GM12864 (cell line): ENCODE data around the gene LAYN.

Experiments used
- DNase-seq: peaks from one replicate; pipeline ENCODE4 v3.0.0-alpha.2; 2011; ENCODE audit warnings: low read depth
- H3K4me3 ChIP-seq: 2 replicates; pipeline ENCODE4 v1.5.1; 2011; ENCODE audit warnings: mild to moderate bottlenecking, low read depth, low read length, control low read depth
- TF ChIP-seq, protein P1 (sequence below): IDR thresholded peaks from 2 replicates; pipeline ENCODE4 v1.5.1; 2011; ENCODE audit warnings: low read depth, mild to moderate bottlenecking, moderate library complexity, low read length, control low read depth, inconsistent platforms; ENCODE audit errors: missing control alignments

Gene LAYN

DNA sequence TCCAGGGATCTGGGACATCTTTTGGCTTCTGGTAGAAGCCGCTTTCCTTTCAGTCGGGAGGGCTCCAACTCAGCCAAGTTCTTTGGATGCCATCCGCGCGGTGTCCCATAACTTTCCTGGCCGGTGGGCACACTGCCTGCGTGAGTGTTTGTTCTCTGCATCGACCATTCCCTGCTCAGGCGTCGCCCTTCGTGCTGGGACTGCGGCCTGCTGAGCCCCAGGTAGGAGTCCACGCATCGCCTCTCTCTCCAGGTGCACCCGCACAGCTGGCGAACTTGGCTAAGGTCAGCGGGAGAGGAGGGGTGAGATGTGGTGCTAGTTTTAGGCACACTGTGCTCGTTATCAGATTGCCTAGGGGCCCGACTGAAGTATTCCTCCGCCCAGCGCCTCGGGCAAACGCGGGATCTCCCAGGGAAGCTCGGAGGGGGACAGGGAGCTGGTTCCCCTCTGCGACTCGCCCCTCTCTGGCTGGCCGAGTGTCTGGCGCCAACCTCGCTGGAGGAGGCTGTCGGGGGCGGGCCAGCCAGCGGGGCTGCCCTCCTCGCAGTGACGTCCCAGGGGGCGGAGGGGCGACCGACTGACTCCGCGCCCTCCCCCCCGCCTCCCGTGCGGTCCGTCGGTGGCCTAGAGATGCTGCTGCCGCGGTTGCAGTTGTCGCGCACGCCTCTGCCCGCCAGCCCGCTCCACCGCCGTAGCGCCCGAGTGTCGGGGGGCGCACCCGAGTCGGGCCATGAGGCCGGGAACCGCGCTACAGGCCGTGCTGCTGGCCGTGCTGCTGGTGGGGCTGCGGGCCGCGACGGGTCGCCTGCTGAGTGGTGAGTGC is at the start of gene LAYN:
Gene LAYN (plus strand): TSS at position 607 of the 823 bp plus-strand sequence. CDS start 124 bp downstream, at position 731.
- TF ChIP-seq, protein P1, sequence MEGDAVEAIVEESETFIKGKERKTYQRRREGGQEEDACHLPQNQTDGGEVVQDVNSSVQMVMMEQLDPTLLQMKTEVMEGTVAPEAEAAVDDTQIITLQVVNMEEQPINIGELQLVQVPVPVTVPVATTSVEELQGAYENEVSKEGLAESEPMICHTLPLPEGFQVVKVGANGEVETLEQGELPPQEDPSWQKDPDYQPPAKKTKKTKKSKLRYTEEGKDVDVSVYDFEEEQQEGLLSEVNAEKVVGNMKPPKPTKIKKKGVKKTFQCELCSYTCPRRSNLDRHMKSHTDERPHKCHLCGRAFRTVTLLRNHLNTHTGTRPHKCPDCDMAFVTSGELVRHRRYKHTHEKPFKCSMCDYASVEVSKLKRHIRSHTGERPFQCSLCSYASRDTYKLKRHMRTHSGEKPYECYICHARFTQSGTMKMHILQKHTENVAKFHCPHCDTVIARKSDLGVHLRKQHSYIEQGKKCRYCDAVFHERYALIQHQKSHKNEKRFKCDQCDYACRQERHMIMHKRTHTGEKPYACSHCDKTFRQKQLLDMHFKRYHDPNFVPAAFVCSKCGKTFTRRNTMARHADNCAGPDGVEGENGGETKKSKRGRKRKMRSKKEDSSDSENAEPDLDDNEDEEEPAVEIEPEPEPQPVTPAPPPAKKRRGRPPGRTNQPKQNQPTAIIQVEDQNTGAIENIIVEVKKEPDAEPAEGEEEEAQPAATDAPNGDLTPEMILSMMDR: no peak
- no peak within 1 kb of the TSS for H3K4me3 ChIP-seq
- no peak for DNase-seq

DNA sequence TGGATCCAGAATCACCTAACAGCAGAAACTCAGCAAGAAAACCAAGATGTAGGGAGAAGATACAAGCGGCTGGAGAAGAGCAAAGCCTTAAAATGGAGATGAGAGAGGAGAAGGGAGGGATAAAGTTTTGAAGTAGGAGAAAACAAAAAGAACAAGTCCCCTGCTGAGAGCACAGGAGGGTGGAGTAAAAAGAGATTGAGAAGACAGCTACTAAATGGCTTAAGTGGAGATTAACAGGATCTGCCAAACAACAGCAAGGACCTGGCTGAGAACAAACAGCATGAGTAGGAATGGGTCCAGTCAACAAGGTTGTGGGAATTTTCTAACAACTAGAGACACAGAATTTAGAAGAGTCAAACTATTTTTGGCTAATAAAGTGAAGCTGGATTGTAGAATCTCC is 46.5 kb upstream of the LAYN start:
- DNase-seq: no peak
- TF ChIP-seq, protein P1: no peak
- no peak overlapping the region for H3K4me3 ChIP-seq

GRCh38 chr11:111499483-111499882 is 41.0 kb upstream of the LAYN start:
- DNase-seq: no peak
- H3K4me3 ChIP-seq: no peak overlapping the region
- TF ChIP-seq, protein P1: no peak

DNA sequence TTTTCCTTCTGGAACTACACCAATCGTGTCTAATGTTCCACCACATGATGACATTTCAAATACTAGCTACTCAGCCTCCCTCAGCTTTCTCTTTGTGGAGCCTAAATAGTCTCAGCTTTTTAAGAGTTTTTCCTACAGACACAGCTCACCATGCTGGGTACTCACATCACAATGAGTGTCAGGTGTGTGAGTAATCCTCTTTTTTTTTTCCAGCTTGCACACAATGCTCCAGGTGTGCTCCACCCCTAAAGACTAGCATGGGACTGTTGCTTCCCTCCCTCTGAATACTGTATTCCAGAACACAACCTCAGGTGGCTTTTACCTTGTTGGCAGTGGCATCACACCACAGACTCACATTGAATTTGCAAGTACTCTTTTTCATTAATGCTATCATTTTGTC is 40.0 kb upstream of the LAYN start:
- TF ChIP-seq, protein P1: no peak
- DNase-seq: no peak
- H3K4me3 ChIP-seq: no peak overlapping the region

- DNase-seq: no peak
- no peak overlapping the region for H3K4me3 ChIP-seq
- TF ChIP-seq, protein P1: no peak
Measured at GRCh38 chr11:111502611-111503010, 37.9 kb upstream of the LAYN start.

GRCh38 chr11:111510311-111510710 is 30.2 kb upstream of the LAYN start:
- TF ChIP-seq, protein P1: no peak
- H3K4me3 ChIP-seq: no peak overlapping the region
- DNase-seq: no peak
